WTC11 (cell line): ENCODE measurements around the gene HBM. TPM values are rescaled to one million over a fixed set of nuclear protein-coding genes. Genes with fewer than 3 reads are reported as not detected.
"Not testable (repeated sequence)": the region's sequence is repeated elsewhere in the genome, so short reads cannot be mapped to it uniquely, and the experiment has no call there.

Experiments used
- ATAC-seq: fragments of 200-7000 bp; cut with Tn5 transposase; 2 replicates; pipeline ENCODE4 v1.10.0; 2021; ENCODE audit warnings: mild to moderate bottlenecking, moderate library complexity
- CTCF ChIA-PET: fragments of 300-600 bp; sonication (Branson Sonifier 250); formaldehyde crosslinking; loops from one replicate; lab custom pipeline; 2021; ENCODE audit warnings: antibody characterized with exemption; lab: Charles Lee
- POLR2A ChIA-PET: fragments of 350-600 bp; sonication (Branson Sonifier 250); formaldehyde crosslinking; loops from one replicate; lab custom pipeline; 2021; ENCODE audit warnings: antibody characterized with exemption; lab: Charles Lee
- DNase-seq: peaks from one replicate; pipeline ENCODE4 v3.0.0; 2021; ENCODE audit warnings: low spot score
- H3K27ac Mint-ChIP-seq: 2 replicates; pipeline ENCODE4 v1.8.0; 2021; ENCODE audit warnings: mixed read lengths
- H3K27me3 Mint-ChIP-seq: 2 replicates; pipeline ENCODE4 v1.8.0; 2021; ENCODE audit warnings: low read depth, mild to moderate bottlenecking, moderate library complexity, mixed read lengths
- H3K36me3 Mint-ChIP-seq: 2 replicates; pipeline ENCODE4 v1.8.0; 2021; ENCODE audit warnings: mixed read lengths
- H3K4me1 Mint-ChIP-seq: 2 replicates; pipeline ENCODE4 v1.8.0; 2022; ENCODE audit warnings: mixed read lengths
- H3K4me3 Mint-ChIP-seq: 2 replicates; pipeline ENCODE4 v1.8.0; 2021; ENCODE audit warnings: mild to moderate bottlenecking, moderate library complexity, mixed read lengths
- H3K9me3 Mint-ChIP-seq: 2 replicates; pipeline ENCODE4 v1.8.0; 2021; ENCODE audit warnings: mixed read lengths
- ATF1 ChIP-seq: sonication (generic); formaldehyde crosslinking; IDR thresholded peaks from 2 replicates; pipeline ENCODE4 v1.8.1; 2023; ENCODE audit warnings: mild to moderate bottlenecking, moderate library complexity, missing genetic modification reagents
- CDX4 ChIP-seq: fragments of 250-450 bp; sonication (Bioruptor Pico); IDR thresholded peaks from 2 replicates; pipeline ENCODE4 v1.9.0; 2021; ENCODE audit warnings: moderate library complexity, mild to moderate bottlenecking, inconsistent platforms, borderline replicate concordance
- CREB1 ChIP-seq: sonication (generic); formaldehyde crosslinking; IDR thresholded peaks from 2 replicates; pipeline ENCODE4 v1.8.0; 2023; ENCODE audit warnings: mild to moderate bottlenecking, missing genetic modification reagents
- CTCF ChIP-seq: fragments of 200-600 bp; IDR thresholded peaks from 2 replicates; pipeline ENCODE4 v1.8.0; 2022; ENCODE audit warnings: antibody characterized with exemption
- GABPB1 ChIP-seq: sonication (generic); formaldehyde crosslinking; IDR thresholded peaks from 2 replicates; pipeline ENCODE4 v1.8.1; 2023; ENCODE audit warnings: mild to moderate bottlenecking, missing genetic modification reagents
- GTF2I ChIP-seq: fragments of 250-450 bp; sonication (Bioruptor Pico); conservative IDR thresholded peaks from 2 replicates; pipeline ENCODE4 v1.4.0; 2021; ENCODE audit warnings: mild to moderate bottlenecking
- MXD4 ChIP-seq: fragments of 250-450 bp; sonication (Bioruptor Pico); IDR thresholded peaks from 2 replicates; pipeline ENCODE4 v1.8.0; 2021; ENCODE audit warnings: mild to moderate bottlenecking, moderate library complexity, borderline replicate concordance
- MYBL2 ChIP-seq: sonication (generic); formaldehyde crosslinking; IDR thresholded peaks from 2 replicates; pipeline ENCODE4 v1.8.1; 2023; ENCODE audit warnings: mild to moderate bottlenecking, moderate library complexity, missing genetic modification reagents
- NFATC4 ChIP-seq: fragments of 250-450 bp; sonication (Bioruptor Pico); IDR thresholded peaks from 2 replicates; pipeline ENCODE4 v1.9.0; 2021; ENCODE audit warnings: mild to moderate bottlenecking
- NR1H2 ChIP-seq: sonication (generic); formaldehyde crosslinking; IDR thresholded peaks from 2 replicates; pipeline ENCODE4 v1.9.0; 2021; ENCODE audit warnings: mild to moderate bottlenecking, moderate library complexity, missing genetic modification reagents
- NR2C2 ChIP-seq: sonication (generic); formaldehyde crosslinking; IDR thresholded peaks from 2 replicates; pipeline ENCODE4 v1.8.0; 2022; ENCODE audit warnings: mild to moderate bottlenecking, missing genetic modification reagents
- TEAD1 ChIP-seq: sonication (generic); formaldehyde crosslinking; IDR thresholded peaks from 2 replicates; pipeline ENCODE4 v1.8.0; 2022; ENCODE audit warnings: mild to moderate bottlenecking, missing genetic modification reagents
- TP53 ChIP-seq: sonication (generic); formaldehyde crosslinking; IDR thresholded peaks from 2 replicates; pipeline ENCODE4 v1.8.1; 2023; ENCODE audit warnings: mild to moderate bottlenecking, missing genetic modification reagents
- ZNF121 ChIP-seq: sonication (generic); formaldehyde crosslinking; IDR thresholded peaks from 2 replicates; pipeline ENCODE4 v1.8.0; 2023; ENCODE audit warnings: missing genetic modification reagents
- ZNF138 ChIP-seq: sonication (generic); formaldehyde crosslinking; conservative IDR thresholded peaks from 2 replicates; pipeline ENCODE4 v1.8.1; 2022; ENCODE audit warnings: mild to moderate bottlenecking, moderate library complexity, missing genetic modification reagents
- ZNF396 ChIP-seq: fragments of 250-450 bp; sonication (Bioruptor Pico); IDR thresholded peaks from 2 replicates; pipeline ENCODE4 v1.8.0; 2021; ENCODE audit warnings: mild to moderate bottlenecking, moderate library complexity, borderline replicate concordance
- ZNF423 ChIP-seq: fragments of 250-450 bp; sonication (Bioruptor Pico); IDR thresholded peaks from 2 replicates; pipeline ENCODE4 v2.1.2; 2022; ENCODE audit warnings: mild to moderate bottlenecking, moderate library complexity
- ZNF425 ChIP-seq: fragments of 250-450 bp; sonication (Bioruptor Pico); conservative IDR thresholded peaks from 2 replicates; pipeline ENCODE4 v1.9.0; 2021; ENCODE audit warnings: mild to moderate bottlenecking
- total RNA-seq: library from RNA; stranded (reverse); gene quantifications from 3 replicates; pipeline ENCODE4 v1.2.3, GENCODE V29; 2021
- TF ChIP-seq, protein P1 (sequence below): sonication (generic); formaldehyde crosslinking; IDR thresholded peaks from 2 replicates; pipeline ENCODE4 v1.8.1; 2022; ENCODE audit warnings: mild to moderate bottlenecking, missing genetic modification reagents, moderate library complexity, borderline replicate concordance

HBM gene
- total RNA-seq, 1 experiment from 2014 or later = not detected

DNA sequence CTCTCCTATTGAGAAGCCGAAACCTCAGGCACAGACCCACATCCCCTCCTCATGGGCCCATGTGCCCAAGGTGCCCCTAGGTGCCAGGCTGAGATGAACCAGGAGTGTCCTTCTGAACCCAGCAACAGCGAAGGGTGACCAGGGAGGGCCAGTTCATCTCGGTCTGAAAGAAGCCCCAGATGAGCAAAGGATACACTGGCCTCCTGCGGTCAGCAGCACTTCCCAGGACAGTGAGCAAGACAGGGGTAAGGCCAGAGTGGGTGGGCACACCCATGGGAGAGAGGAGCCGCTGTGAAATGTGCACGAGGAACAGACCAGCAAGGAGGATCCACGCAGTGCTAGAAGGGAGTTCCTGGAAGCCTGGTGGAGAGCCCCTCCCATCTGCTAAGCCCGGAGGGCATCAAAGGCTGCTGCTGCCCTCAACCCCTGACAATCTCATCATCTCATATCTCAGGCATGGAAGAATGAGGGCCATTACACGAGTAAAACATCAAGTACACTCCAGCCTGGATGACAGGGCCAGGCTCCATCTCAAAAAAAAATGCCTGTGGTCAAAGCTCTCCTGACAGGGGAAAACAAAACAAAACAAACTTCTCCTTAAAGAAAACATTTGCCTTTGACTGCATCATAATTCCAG is 16.6 kb upstream of the HBM start:
- ChIA-PET POLR2A (no interaction called here), CTCF (interaction anchor here (0.8 to 1.6 kb wide), 2 partner anchors 31 to 42 kb away, joined by 5 to 8 read pairs; no protein-coding TSS in a partner anchor)
- H3K9me3 Mint-ChIP-seq = no peaks in the 10 kb centered on the region
- DNase-seq (no peak), ATAC-seq (no peak)
- H3K27ac Mint-ChIP-seq = no peak overlapping the region
- no peaks in the 10 kb centered on the region for H3K36me3 Mint-ChIP-seq
- no peaks in the 10 kb centered on the region for H3K4me1 Mint-ChIP-seq
- H3K4me3 Mint-ChIP-seq = no peak overlapping the region
- TF ChIP-seq ZNF425 (CRISPR knock-in tag) (no peak), CTCF (no peak), TP53 (no peak), ZNF121 (CRISPR knock-in tag) (no peak), CREB1 (CRISPR knock-in tag) (no peak)
- TF ChIP-seq, protein P1, sequence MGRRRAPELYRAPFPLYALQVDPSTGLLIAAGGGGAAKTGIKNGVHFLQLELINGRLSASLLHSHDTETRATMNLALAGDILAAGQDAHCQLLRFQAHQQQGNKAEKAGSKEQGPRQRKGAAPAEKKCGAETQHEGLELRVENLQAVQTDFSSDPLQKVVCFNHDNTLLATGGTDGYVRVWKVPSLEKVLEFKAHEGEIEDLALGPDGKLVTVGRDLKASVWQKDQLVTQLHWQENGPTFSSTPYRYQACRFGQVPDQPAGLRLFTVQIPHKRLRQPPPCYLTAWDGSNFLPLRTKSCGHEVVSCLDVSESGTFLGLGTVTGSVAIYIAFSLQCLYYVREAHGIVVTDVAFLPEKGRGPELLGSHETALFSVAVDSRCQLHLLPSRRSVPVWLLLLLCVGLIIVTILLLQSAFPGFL (CRISPR knock-in tag) = no peak
- peaks cover 65% of the 10 kb centered on the region for H3K27me3 Mint-ChIP-seq

GRCh38 chr16:152141-153128 is 13.3 kb upstream of the HBM start, which contains the start of gene HBZ:
TSS of gene HBZ (plus strand) at chr16:152644. CDS start at chr16:152910, 266 bp downstream.
- ATAC-seq = no peak
- H3K27me3 Mint-ChIP-seq = peaks cover 85% of the 10 kb centered on the region
- no peak for DNase-seq
- CTCF ChIA-PET = interaction anchor here (0.8 kb wide), 1 partner anchor 45 kb away, joined by 3 read pairs; no protein-coding TSS in a partner anchor
- peaks cover 4% of the 10 kb centered on the region; the same call in 1 of the 2 replicates for H3K4me1 Mint-ChIP-seq
- 0 out of 2 replicates have a peak, but pooled peaks cover 3% of the 10 kb centered on the region for H3K9me3 Mint-ChIP-seq
- H3K4me3 Mint-ChIP-seq = peak within 1 kb of the TSS; percentile 53
- H3K36me3 Mint-ChIP-seq = no peaks in the 10 kb centered on the region
- no peak for TF ChIP-seq GABPB1 (CRISPR knock-in tag)
- TF ChIP-seq MYBL2 = no peak
- TF ChIP-seq NR1H2 (CRISPR knock-in tag) = no peak
- no peak for TF ChIP-seq NFATC4 (CRISPR knock-in tag)
- TF ChIP-seq TEAD1 (CRISPR knock-in tag) = no peak
- TF ChIP-seq, protein P1 (CRISPR knock-in tag) = no peak
- TF ChIP-seq NR2C2 (CRISPR knock-in tag) = no peak
- no peak for TF ChIP-seq CDX4
- no peak for TF ChIP-seq ZNF138 (CRISPR knock-in tag)
- no peak for TF ChIP-seq CTCF
- TF ChIP-seq ATF1 (CRISPR knock-in tag) = no peak
- TF ChIP-seq ZNF396 (CRISPR knock-in tag) = no peak
- TF ChIP-seq MXD4 (CRISPR knock-in tag) = no peak
- TF ChIP-seq ZNF423 = no peak
- no peak for TF ChIP-seq GTF2I (CRISPR knock-in tag)
- TF ChIP-seq, all 79 proteins: peak for 0
- H3K27ac Mint-ChIP-seq = no peak within 1 kb of the TSS
- POLR2A ChIA-PET = no interaction called here

GRCh38 chr16:153129-153521 is 12.7 kb upstream of the HBM start:
- DNase-seq, H3K27ac Mint-ChIP-seq, H3K36me3 Mint-ChIP-seq, H3K4me1 Mint-ChIP-seq, H3K9me3 Mint-ChIP-seq, POLR2A ChIA-PET, CTCF ChIA-PET: not testable (repeated sequence)
- Mint-ChIP-seq H3K27me3 (peaks cover 90% of the 10 kb centered on the region), H3K4me3 (peak overlapping the region; percentile 53)
- ATAC-seq = peak; percentile 44
